ENCODE results near the gene MAD1L1.

- TF ChIP-seq CTCF (conservative IDR thresholded peaks at IDR 0.05): no peak
- no peak for TF ChIP-seq ZFX (IDR thresholded peaks at IDR 0.05)
Measured at GRCh38 chr7:2107386-2108070, 125.2 kb downstream of the MAD1L1 start.

All from C4-2B (cell line).